GM21528 (cell line): Measurements from ENCODE around the gene DRG1.
"Not testable (repeated sequence)": the region's sequence is repeated elsewhere in the genome, so short reads cannot be mapped to it uniquely, and the experiment has no call there.

ENCODE experiments used
- ATAC-seq: cut with Tn5 transposase; IDR thresholded peaks from one replicate; pipeline ENCODE4 v1.9.1; 2021; ENCODE audit warnings: mild to moderate bottlenecking, moderate library complexity; ENCODE audit not compliant: unreplicated experiment, low FRiP score

The DRG1 gene

GRCh38 chr22:31442768-31443489 is 43.5 kb downstream of the DRG1 start:
- no peak for ATAC-seq

- no peak for ATAC-seq
These were observed 44.1 kb downstream of the DRG1 start for GRCh38 chr22:31443516-31443915.

GRCh38 chr22:31445642-31446041 is 46.2 kb downstream of the DRG1 start:
- no peak for ATAC-seq

- ATAC-seq = no peak
These were observed 46.8 kb downstream of the DRG1 start for GRCh38 chr22:31446208-31446607.

- no peak for ATAC-seq
These were observed 47.4 kb downstream of the DRG1 start for GRCh38 chr22:31446767-31447166.

- no peak for ATAC-seq
These were observed 47.9 kb downstream of the DRG1 start for GRCh38 chr22:31447337-31447736.

- no peak for ATAC-seq
These were observed 49.0 kb downstream of the DRG1 start for GRCh38 chr22:31448382-31448781.

GRCh38 chr22:31449506-31449905 is 50.1 kb downstream of the DRG1 start:
- ATAC-seq = no peak

- no peak for ATAC-seq
These were observed 52.5 kb downstream of the DRG1 start for GRCh38 chr22:31451709-31452571.

GRCh38 chr22:31461699-31462098 is 62.3 kb downstream of the DRG1 start:
- ATAC-seq = no peak

- no peak for ATAC-seq
These were observed 65.9 kb downstream of the DRG1 start for GRCh38 chr22:31465307-31465706.

- no peak for ATAC-seq
These were observed 75.3 kb downstream of the DRG1 start for GRCh38 chr22:31474743-31475142.

- ATAC-seq = no peak
These were observed 76.4 kb downstream of the DRG1 start for GRCh38 chr22:31475800-31476199.

- no peak for ATAC-seq
These were observed 77.9 kb downstream of the DRG1 start for GRCh38 chr22:31477329-31477728.

- ATAC-seq = no peak
These were observed 81.7 kb downstream of the DRG1 start for GRCh38 chr22:31481129-31481528.

- ATAC-seq = not testable (repeated sequence)
These were observed 83.1 kb downstream of the DRG1 start for GRCh38 chr22:31482470-31482869.
